ENCODE data around the gene SCYL1. TPM values are rescaled to one million over a fixed set of nuclear protein-coding genes. Genes with fewer than 3 reads are reported as not detected.
A peak's percentile ranks its signal among the peaks of the same experiment; 100 is the strongest.

Gene SCYL1
- total RNA-seq, 2 donors from 2014 or later = 59.2 to 84.1 TPM

GRCh38 chr11:65537620-65538231 is 12.8 kb downstream of the SCYL1 start:
- no peak for DNase-seq
- no peak overlapping the region for H3K27ac ChIP-seq
- peaks cover 13% of the 10 kb centered on the region for H3K36me3 ChIP-seq

GRCh38 chr11:65538232-65538914 is 13.5 kb downstream of the SCYL1 start:
- intact Hi-C loops (cut with DNase I) = no loop called here
- no peak overlapping the region for H3K9ac ChIP-seq (ENCODE audit: low read depth in 2 of 2, low read length in 2 of 2)
- DNase-seq = no peak

More at GRCh38 chr11:65537620-65538231, 12.8 kb downstream of the SCYL1 start:
- intact Hi-C loops (cut with DNase I) = no loop called here
- no peak overlapping the region for H3K9ac ChIP-seq (ENCODE audit: low read depth in 2 of 2, low read length in 2 of 2)
- TF ChIP-seq, protein P1, sequence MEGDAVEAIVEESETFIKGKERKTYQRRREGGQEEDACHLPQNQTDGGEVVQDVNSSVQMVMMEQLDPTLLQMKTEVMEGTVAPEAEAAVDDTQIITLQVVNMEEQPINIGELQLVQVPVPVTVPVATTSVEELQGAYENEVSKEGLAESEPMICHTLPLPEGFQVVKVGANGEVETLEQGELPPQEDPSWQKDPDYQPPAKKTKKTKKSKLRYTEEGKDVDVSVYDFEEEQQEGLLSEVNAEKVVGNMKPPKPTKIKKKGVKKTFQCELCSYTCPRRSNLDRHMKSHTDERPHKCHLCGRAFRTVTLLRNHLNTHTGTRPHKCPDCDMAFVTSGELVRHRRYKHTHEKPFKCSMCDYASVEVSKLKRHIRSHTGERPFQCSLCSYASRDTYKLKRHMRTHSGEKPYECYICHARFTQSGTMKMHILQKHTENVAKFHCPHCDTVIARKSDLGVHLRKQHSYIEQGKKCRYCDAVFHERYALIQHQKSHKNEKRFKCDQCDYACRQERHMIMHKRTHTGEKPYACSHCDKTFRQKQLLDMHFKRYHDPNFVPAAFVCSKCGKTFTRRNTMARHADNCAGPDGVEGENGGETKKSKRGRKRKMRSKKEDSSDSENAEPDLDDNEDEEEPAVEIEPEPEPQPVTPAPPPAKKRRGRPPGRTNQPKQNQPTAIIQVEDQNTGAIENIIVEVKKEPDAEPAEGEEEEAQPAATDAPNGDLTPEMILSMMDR (IDR thresholded peaks at IDR 0.05) = no peak
- H3K4me3 ChIP-seq = no peak overlapping the region
- H3K9me3 ChIP-seq = no peaks in the 10 kb centered on the region
- H3K4me1 ChIP-seq = peaks cover 8% of the 10 kb centered on the region
- no peaks in the 10 kb centered on the region for H3K27me3 ChIP-seq

DNA sequence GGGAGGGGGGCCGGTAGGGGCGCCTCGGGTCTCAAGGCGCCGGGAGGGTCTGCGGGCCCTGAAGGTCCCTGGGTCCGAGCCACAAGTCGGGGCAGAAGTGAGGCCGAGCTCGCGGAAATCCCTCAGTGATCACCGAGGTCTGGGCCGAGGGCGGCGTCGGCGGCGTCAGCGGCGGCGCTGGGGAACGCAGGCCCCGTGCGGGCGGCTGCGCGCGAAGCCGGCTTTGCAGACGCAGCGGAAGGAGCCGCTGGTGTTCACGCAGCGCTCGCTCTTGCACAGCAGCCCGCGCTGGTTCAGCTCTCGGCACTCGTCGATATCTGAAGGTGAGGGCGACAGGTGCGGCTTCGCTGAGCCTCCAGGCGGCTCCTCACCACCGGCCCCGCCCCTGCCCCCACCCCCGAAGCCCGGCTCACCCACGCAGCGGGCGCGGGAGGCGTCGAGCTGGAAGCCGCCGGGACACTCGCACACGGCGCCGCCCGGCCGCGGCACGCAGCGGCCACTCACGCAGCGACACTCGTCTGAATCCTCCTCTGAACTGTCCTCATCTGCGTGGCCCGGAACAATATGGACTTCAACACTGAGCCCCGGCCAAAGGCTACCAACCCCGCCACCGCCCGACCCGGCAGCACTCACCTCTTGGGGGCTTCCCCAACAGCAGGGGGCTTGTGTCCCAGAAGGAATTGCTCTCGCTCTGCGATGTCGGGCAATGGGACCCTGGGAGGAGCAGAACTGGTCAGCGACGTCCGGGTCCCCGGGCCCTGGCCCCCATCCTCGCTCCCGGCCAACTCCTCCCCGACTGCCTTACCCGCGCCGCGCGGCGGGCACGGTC is 14.2 kb downstream of the SCYL1 start:
- peak overlapping the region; percentile 70 to 81 for H3K9ac ChIP-seq (ENCODE audit: low read depth in 2 of 2, low read length in 2 of 2)
- TF ChIP-seq, protein P1 (IDR thresholded peaks at IDR 0.05) = no peak
- DNase-seq = no peak
- H3K36me3 ChIP-seq = peaks cover 5% of the 10 kb centered on the region
- peaks cover 8% of the 10 kb centered on the region for H3K4me1 ChIP-seq
- H3K27me3 ChIP-seq = no peaks in the 10 kb centered on the region
- H3K9me3 ChIP-seq = no peaks in the 10 kb centered on the region
- H3K27ac ChIP-seq = peak overlapping the region; percentile 81
- peak overlapping the region; percentile 45 for H3K4me3 ChIP-seq
- intact Hi-C loops (cut with DNase I) = no loop called here

More at GRCh38 chr11:65538232-65538914, 13.5 kb downstream of the SCYL1 start:
- Histone ChIP-seq H3K27me3 (no peaks in the 10 kb centered on the region), H3K4me3 (no peak overlapping the region), H3K9me3 (no peaks in the 10 kb centered on the region), H3K4me1 (peaks cover 8% of the 10 kb centered on the region), H3K27ac (no peak overlapping the region), H3K36me3 (peaks cover 7% of the 10 kb centered on the region)
- TF ChIP-seq, protein P1 (IDR thresholded peaks at IDR 0.05) = no peak

DNA sequence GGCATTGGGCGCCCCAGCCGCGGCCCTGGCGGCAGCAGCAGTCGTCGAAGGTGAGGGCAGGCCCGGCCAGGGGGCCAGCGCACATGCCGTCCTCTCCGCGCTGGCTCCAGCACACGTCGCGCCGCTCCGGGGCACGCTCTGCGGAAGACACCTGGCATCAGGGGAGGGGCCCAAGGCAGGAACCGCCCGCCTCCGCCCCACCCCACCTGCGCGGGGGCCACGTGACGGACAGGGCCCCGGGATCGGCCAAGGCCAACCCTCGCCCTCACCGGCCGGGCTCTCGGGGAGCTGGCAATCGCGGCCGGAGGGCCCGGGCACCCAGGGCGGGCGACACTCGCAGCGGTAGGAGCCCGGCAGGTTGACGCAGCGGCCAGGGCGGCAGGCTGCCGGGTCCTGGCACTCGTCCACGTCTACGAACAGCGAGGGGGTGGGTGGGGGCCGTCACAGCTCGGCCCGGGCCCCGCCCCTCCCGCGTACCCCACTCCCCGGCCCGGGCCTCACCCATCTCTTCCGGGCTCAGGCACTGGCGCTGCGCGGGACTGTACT is 14.9 kb downstream of the SCYL1 start:
- Histone ChIP-seq H3K9me3 (no peaks in the 10 kb centered on the region), H3K4me1 (peaks cover 8% of the 10 kb centered on the region), H3K9ac (ENCODE audit: low read depth in 2 of 2, low read length in 2 of 2) (peak overlapping the region; percentile 70 to 81), H3K27me3 (no peaks in the 10 kb centered on the region), H3K4me3 (peak overlapping the region; percentile 45), H3K36me3 (peaks cover 5% of the 10 kb centered on the region), H3K27ac (peak overlapping the region; percentile 81)
- intact Hi-C loops (cut with DNase I) = loop anchor here (5.0 kb wide), 2 partner anchors 52 to 72 kb away; partner anchors contain the start of gene MAP3K11
- peak; percentile 88 for DNase-seq
- TF ChIP-seq, protein P1 (IDR thresholded peaks at IDR 0.05) = peak; percentile 29

Measured in colonic mucosa (tissue), 4 donors.